Immature natural killer cell (primary cell): Measurements from ENCODE around the gene GFPT2. TPM values are rescaled to one million over a fixed set of nuclear protein-coding genes. Genes with fewer than 3 reads are reported as not detected.
A peak's percentile ranks its signal among the peaks of the same experiment; 100 is the strongest.

ENCODE experiments used
- DNase-seq, 3 donors: peaks; one replicate each; pipeline ENCODE4 v3.0.0; 2022; ENCODE audit warnings: mixed read lengths in 1 of 3
- H3K27ac Mint-ChIP-seq, 6 donors: one replicate each; pipeline ENCODE4 v1.8.0; 2020; ENCODE audit warnings: mixed read lengths in 6 of 6, mild to moderate bottlenecking in 5 of 6, inconsistent platforms in 4 of 6, moderate library complexity in 3 of 6
- H3K27me3 Mint-ChIP-seq, 3 donors: one replicate each; pipeline ENCODE4 v1.8.0; 2020 to 2021; ENCODE audit warnings: low read depth in 3 of 3, mild to moderate bottlenecking in 3 of 3, mixed read lengths in 3 of 3, moderate library complexity in 3 of 3, inconsistent platforms in 1 of 3
- H3K36me3 Mint-ChIP-seq, 3 donors: one replicate each; pipeline ENCODE4 v1.8.0; 2020; ENCODE audit warnings: mixed read lengths in 3 of 3, inconsistent platforms in 2 of 3, mild to moderate bottlenecking in 2 of 3
- H3K4me1 Mint-ChIP-seq, 2 donors: one replicate each; pipeline ENCODE4 v1.8.0; 2020; ENCODE audit warnings: inconsistent platforms in 2 of 2, mild to moderate bottlenecking in 2 of 2, mixed read lengths in 2 of 2, moderate library complexity in 1 of 2
- H3K4me3 Mint-ChIP-seq, 5 donors: one replicate each; pipeline ENCODE4 v1.8.0; 2020; ENCODE audit warnings: mild to moderate bottlenecking in 5 of 5, mixed read lengths in 5 of 5, inconsistent platforms in 3 of 5, moderate library complexity in 3 of 5
- H3K9me3 Mint-ChIP-seq, 6 donors: one replicate each; pipeline ENCODE4 v1.8.0; 2020; ENCODE audit warnings: mild to moderate bottlenecking in 6 of 6, mixed read lengths in 6 of 6, inconsistent platforms in 4 of 6, moderate library complexity in 3 of 6
- polyA plus RNA-seq, 3 donors: library from polyadenylated mRNA; unstranded; fragments of 300-500 nt; fragmentation: Illumina TruSeq; gene quantifications; one replicate each; pipeline ENCODE4 v1.2.3, GENCODE V29; 2021

The GFPT2 gene
- polyA plus RNA-seq, 3 donors from 2014 or later, result not detected

- H3K27me3 Mint-ChIP-seq, result peaks cover 15 to 18% (median 15%) of the 10 kb centered on the region in 3 donors
- H3K27ac Mint-ChIP-seq, result no peak overlapping the region
- H3K4me1 Mint-ChIP-seq, result peaks cover 6 to 9% of the 10 kb centered on the region in 2 donors
- H3K4me3 Mint-ChIP-seq, result peak overlapping the region; percentile 59 to 72 (median 68)
- DNase-seq, result peak in 2 of 3 donors; percentile 8 to 11
- peaks cover 0 to 3% (median 0%) of the 10 kb centered on the region in 6 donors for H3K9me3 Mint-ChIP-seq
- H3K36me3 Mint-ChIP-seq, result no peaks in the 10 kb centered on the region
Observed at GRCh38 chr5:180352116-180353047, 754 bp downstream of the GFPT2 start.

GRCh38 chr5:180350711-180351465, 2.2 kb downstream of the GFPT2 start:
- Mint-ChIP-seq H3K9me3 (peaks cover 0 to 3% (median 0%) of the 10 kb centered on the region in 6 donors), H3K27me3 (peaks cover 11 to 18% (median 15%) of the 10 kb centered on the region in 3 donors), H3K36me3 (no peaks in the 10 kb centered on the region), H3K27ac (no peak overlapping the region), H3K4me1 (peaks cover 6 to 9% of the 10 kb centered on the region in 2 donors), H3K4me3 (peak overlapping the region in 3 of 5 donors; percentile 22 to 50 (median 49))
- no peak for DNase-seq

GRCh38 chr5:180350296-180350695, 2.8 kb downstream of the GFPT2 start:
- H3K36me3 Mint-ChIP-seq, result no peaks in the 10 kb centered on the region
- H3K4me1 Mint-ChIP-seq, result peaks cover 6 to 9% of the 10 kb centered on the region in 2 donors
- peak overlapping the region in 2 of 5 donors; percentile 21 to 30 for H3K4me3 Mint-ChIP-seq
- no peak overlapping the region for H3K27ac Mint-ChIP-seq
- peaks cover 0 to 3% (median 0%) of the 10 kb centered on the region in 6 donors for H3K9me3 Mint-ChIP-seq
- no peak for DNase-seq
- peaks cover 11 to 18% (median 11%) of the 10 kb centered on the region in 3 donors for H3K27me3 Mint-ChIP-seq

- Mint-ChIP-seq H3K36me3 (no peaks in the 10 kb centered on the region), H3K27ac (no peak overlapping the region), H3K4me1 (peaks cover 3 to 8% of the 10 kb centered on the region in 2 donors), H3K4me3 (no peak overlapping the region), H3K27me3 (peaks cover 9 to 17% (median 11%) of the 10 kb centered on the region in 3 donors), H3K9me3 (peaks cover 0 to 1% (median 0%) of the 10 kb centered on the region in 6 donors)
- DNase-seq, result no peak
Observed at GRCh38 chr5:180349391-180349790, 3.7 kb downstream of the GFPT2 start.

GRCh38 chr5:180348336-180348735, 4.8 kb downstream of the GFPT2 start:
- no peaks in the 10 kb centered on the region for H3K36me3 Mint-ChIP-seq
- H3K27ac Mint-ChIP-seq, result no peak overlapping the region
- peaks cover 7 to 18% (median 15%) of the 10 kb centered on the region in 3 donors for H3K27me3 Mint-ChIP-seq
- no peak overlapping the region for H3K4me3 Mint-ChIP-seq
- H3K9me3 Mint-ChIP-seq, result no peaks in the 10 kb centered on the region
- no peak for DNase-seq
- H3K4me1 Mint-ChIP-seq, result peaks cover 0 to 2% of the 10 kb centered on the region in 2 donors

DNA sequence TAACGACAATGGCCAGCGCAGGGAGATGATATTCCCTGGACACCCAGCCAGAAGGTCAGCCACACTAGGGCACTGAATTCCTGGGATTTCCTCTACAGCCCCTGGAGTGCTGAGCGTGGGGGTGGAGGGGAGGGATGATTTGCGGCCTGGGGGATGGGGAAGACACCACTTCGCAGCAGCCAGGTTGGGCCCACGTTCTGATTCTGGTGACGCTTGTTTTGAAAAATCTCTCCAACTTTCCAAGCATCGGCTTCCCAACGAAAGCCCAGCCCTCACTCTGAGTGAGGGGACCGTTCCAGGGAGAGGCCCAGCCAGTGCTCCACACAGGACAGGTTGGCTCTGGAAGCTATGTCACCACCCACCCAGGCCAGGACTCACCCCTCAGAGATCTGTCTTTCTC, 5.4 kb downstream of the GFPT2 start:
- Mint-ChIP-seq H3K27ac (no peak overlapping the region), H3K4me3 (no peak overlapping the region), H3K27me3 (peaks cover 9 to 19% (median 15%) of the 10 kb centered on the region in 3 donors), H3K4me1 (peaks cover 0 to 2% of the 10 kb centered on the region in 2 donors), H3K36me3 (no peaks in the 10 kb centered on the region), H3K9me3 (peaks cover 0 to 1% (median 0%) of the 10 kb centered on the region in 6 donors)
- DNase-seq, result no peak

DNA sequence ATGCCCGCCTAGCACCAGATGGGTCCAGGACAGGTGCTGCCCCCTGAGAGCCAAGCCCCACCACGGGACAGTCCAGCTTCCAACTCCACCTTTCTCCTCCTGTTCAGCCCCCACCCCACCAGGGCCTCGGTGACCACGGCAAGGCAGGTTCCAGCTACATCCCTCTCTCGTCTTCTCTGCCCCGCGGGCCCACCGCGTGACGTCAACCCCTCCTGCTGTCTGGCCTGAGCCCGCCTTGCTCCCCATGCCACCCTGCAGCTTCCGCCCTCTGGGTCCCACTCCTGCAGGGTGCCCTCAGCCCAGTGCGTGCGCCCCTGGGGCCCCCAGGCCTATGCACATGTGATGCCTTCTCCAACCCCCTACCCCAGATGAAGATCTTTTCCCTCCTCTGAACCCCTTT, 6.8 kb downstream of the GFPT2 start:
- Mint-ChIP-seq H3K27me3 (peaks cover 5 to 14% (median 13%) of the 10 kb centered on the region in 3 donors), H3K9me3 (peaks cover 0 to 1% (median 0%) of the 10 kb centered on the region in 6 donors), H3K36me3 (no peaks in the 10 kb centered on the region), H3K4me1 (no peaks in the 10 kb centered on the region), H3K27ac (no peak overlapping the region), H3K4me3 (no peak overlapping the region)
- DNase-seq, result no peak

GRCh38 chr5:180345781-180346180, 7.4 kb downstream of the GFPT2 start:
- H3K4me1 Mint-ChIP-seq, result no peaks in the 10 kb centered on the region
- H3K27ac Mint-ChIP-seq, result no peak overlapping the region
- no peak for DNase-seq
- no peak overlapping the region for H3K4me3 Mint-ChIP-seq
- peaks cover 0 to 1% (median 0%) of the 10 kb centered on the region in 6 donors for H3K9me3 Mint-ChIP-seq
- H3K36me3 Mint-ChIP-seq, result no peaks in the 10 kb centered on the region
- H3K27me3 Mint-ChIP-seq, result peaks cover 5 to 14% (median 9%) of the 10 kb centered on the region in 3 donors

DNA sequence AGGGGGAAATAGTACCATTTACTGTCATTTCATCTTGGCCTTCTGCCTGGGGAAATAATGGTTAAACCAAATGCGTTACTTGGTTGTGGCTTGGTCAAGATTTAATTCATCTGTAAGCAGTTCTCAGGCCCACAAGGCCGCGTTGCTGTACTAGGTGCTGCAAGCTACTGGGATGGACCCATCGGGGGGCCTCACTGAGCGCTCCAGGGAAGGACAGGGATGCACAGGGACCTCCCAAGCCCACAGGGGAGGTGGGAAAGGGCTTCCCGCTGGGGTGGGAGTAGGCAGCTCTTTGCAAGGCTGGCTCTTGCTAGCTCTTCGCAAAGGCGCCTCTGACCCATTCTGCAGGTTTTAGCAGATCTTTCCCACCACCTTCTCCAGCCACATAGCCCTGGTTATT, 8.0 kb downstream of the GFPT2 start:
- peaks cover 5 to 9% (median 8%) of the 10 kb centered on the region in 3 donors for H3K27me3 Mint-ChIP-seq
- H3K4me1 Mint-ChIP-seq, result no peaks in the 10 kb centered on the region
- no peaks in the 10 kb centered on the region for H3K36me3 Mint-ChIP-seq
- no peak for DNase-seq
- no peak overlapping the region for H3K4me3 Mint-ChIP-seq
- H3K9me3 Mint-ChIP-seq, result peaks cover 0 to 1% (median 0%) of the 10 kb centered on the region in 6 donors
- no peak overlapping the region for H3K27ac Mint-ChIP-seq

DNA sequence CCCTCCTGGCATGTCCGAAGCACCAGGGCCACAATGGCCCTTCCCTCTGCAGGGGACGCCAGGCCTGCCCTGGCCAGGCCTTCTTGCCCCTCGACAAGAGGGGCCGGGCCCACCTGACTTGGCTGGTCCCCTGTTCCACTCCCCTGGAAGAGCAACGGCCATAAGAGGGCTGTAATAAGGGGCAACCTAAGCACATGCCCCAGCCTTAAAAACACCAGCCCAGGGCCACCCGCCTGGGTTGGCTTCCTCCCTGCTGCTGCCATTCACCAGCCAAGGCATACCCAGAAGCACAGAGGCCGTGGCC, 8.5 kb downstream of the GFPT2 start:
- DNase-seq, result no peak
- H3K9me3 Mint-ChIP-seq, result peaks cover 0 to 1% (median 0%) of the 10 kb centered on the region in 6 donors
- no peaks in the 10 kb centered on the region for H3K36me3 Mint-ChIP-seq
- H3K4me3 Mint-ChIP-seq, result no peak overlapping the region
- H3K27ac Mint-ChIP-seq, result no peak overlapping the region
- peaks cover 4 to 10% (median 7%) of the 10 kb centered on the region in 3 donors for H3K27me3 Mint-ChIP-seq
- no peaks in the 10 kb centered on the region for H3K4me1 Mint-ChIP-seq

- Mint-ChIP-seq H3K4me3 (no peak overlapping the region), H3K27me3 (peaks cover 3 to 11% (median 7%) of the 10 kb centered on the region in 3 donors), H3K36me3 (no peaks in the 10 kb centered on the region), H3K9me3 (peaks cover 0 to 1% (median 0%) of the 10 kb centered on the region in 6 donors), H3K27ac (no peak overlapping the region), H3K4me1 (no peaks in the 10 kb centered on the region)
- DNase-seq, result no peak
Observed at GRCh38 chr5:180343831-180344695, 9.1 kb downstream of the GFPT2 start.

DNA sequence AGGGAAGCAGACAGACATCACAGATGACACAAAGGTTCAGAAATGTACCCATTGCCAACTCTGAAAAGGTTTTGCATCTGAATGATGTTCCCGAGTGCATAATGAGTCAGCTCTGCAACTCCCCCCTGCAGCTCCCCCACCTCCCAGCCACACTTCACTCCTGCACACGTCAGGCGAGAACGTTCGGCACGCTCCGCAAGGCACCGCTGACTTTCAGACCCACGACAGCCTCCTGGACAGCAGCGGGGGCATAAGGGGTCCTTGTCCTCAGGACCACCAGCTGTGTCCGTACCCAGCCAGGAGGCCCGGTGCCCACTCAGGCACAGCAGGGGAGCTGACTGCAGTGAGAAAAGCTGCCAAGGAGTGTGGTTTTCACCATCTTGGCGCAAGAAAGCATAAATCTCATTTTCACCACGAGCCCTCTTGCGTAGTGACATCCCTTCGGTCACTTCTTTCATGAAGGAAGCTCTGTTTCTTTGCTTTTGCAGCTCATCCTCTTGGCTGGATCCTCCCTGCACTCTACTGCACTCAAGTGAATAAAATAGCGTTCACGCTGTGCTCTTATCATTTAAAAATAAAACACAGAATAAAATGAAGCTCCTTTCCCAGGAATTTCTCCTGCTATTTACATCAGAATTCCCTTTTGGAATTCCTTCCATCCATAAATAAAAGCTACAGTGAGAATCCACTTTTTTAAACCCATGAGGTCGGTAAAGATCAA, 9.9 kb downstream of the GFPT2 start:
- H3K27me3 Mint-ChIP-seq, result peaks cover 3 to 11% (median 9%) of the 10 kb centered on the region in 3 donors
- DNase-seq, result no peak
- H3K36me3 Mint-ChIP-seq, result no peaks in the 10 kb centered on the region
- H3K9me3 Mint-ChIP-seq, result peaks cover 0 to 1% (median 0%) of the 10 kb centered on the region in 6 donors
- H3K4me1 Mint-ChIP-seq, result no peaks in the 10 kb centered on the region
- no peak overlapping the region for H3K4me3 Mint-ChIP-seq
- H3K27ac Mint-ChIP-seq, result no peak overlapping the region

GRCh38 chr5:180341595-180341994, 11.5 kb downstream of the GFPT2 start:
- H3K27me3 Mint-ChIP-seq, result peaks cover 2 to 15% (median 10%) of the 10 kb centered on the region in 3 donors
- no peak overlapping the region for H3K4me3 Mint-ChIP-seq
- H3K4me1 Mint-ChIP-seq, result no peaks in the 10 kb centered on the region
- H3K27ac Mint-ChIP-seq, result no peak overlapping the region
- H3K36me3 Mint-ChIP-seq, result no peaks in the 10 kb centered on the region
- no peak for DNase-seq
- H3K9me3 Mint-ChIP-seq, result peaks cover 0 to 1% (median 0%) of the 10 kb centered on the region in 6 donors
